BE2C (cell line): ENCODE results near the gene CAB39.

Source experiments
- DNase-seq: peaks from one replicate; pipeline ENCODE4 v3.0.0-alpha.2; 2020
- H3K27me3 ChIP-seq: fragments of 250-450 bp; sonication (Bioruptor Pico); 2 replicates; pipeline ENCODE4 v1.5.1; 2020; ENCODE audit warnings: mild to moderate bottlenecking
- H3K36me3 ChIP-seq: fragments of 250-450 bp; sonication (Bioruptor Pico); 2 replicates; pipeline ENCODE4 v1.5.1; 2020; ENCODE audit warnings: mild to moderate bottlenecking
- H3K4me1 ChIP-seq: fragments of 250-450 bp; sonication (Bioruptor Pico); 2 replicates; pipeline ENCODE4 v1.5.1; 2020
- H3K4me3 ChIP-seq: 2 replicates; pipeline ENCODE4 v1.5.1; 2011; ENCODE audit warnings: low read depth, low read length
- H3K9me3 ChIP-seq: fragments of 250-450 bp; sonication (Bioruptor Pico); 2 replicates; pipeline ENCODE4 v1.5.1; 2020
- CTCF ChIP-seq: IDR thresholded peaks from 2 replicates; pipeline ENCODE4 v1.5.1; 2012; ENCODE audit warnings: mild to moderate bottlenecking, low read depth, low read length

The CAB39 gene

GRCh38 chr2:230703514-230703913, 9.1 kb upstream of the CAB39 start:
- no peak for DNase-seq
- no peaks in the 10 kb centered on the region for H3K4me1 ChIP-seq
- H3K4me3 ChIP-seq = no peak overlapping the region
- no peak for TF ChIP-seq CTCF
- no peaks in the 10 kb centered on the region for H3K9me3 ChIP-seq
- peaks cover 4% of the 10 kb centered on the region; the same call in 1 of the 2 replicates for H3K27me3 ChIP-seq
- H3K36me3 ChIP-seq = no peaks in the 10 kb centered on the region

GRCh38 chr2:230706053-230706521, 6.6 kb upstream of the CAB39 start:
- Histone ChIP-seq H3K9me3 (no peaks in the 10 kb centered on the region), H3K27me3 (no peaks in the 10 kb centered on the region), H3K4me1 (no peaks in the 10 kb centered on the region), H3K4me3 (no peak overlapping the region), H3K36me3 (no peaks in the 10 kb centered on the region)
- TF ChIP-seq CTCF = no peak
- no peak for DNase-seq

DNA sequence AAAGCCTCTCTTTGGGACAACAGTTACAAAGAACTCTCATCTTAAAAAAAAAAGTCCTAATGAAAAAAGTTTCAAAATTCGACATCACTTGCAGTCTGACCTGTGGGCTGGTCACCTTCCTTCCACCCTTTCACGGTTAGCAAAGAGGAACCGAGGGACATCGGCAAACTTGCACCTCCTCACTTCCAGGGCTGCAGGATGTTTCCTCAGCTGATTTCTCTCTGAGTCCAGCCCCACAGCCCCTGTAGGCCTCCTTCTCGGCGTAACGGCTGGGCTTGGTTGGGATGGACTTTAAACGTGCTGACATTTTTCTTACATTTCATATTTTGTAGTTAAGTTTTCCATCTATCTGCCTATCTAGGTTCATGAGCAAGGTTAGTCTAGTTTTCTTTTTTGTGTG, 5.7 kb upstream of the CAB39 start:
- Histone ChIP-seq H3K36me3 (no peaks in the 10 kb centered on the region), H3K27me3 (no peaks in the 10 kb centered on the region), H3K9me3 (no peaks in the 10 kb centered on the region), H3K4me1 (no peaks in the 10 kb centered on the region), H3K4me3 (no peak overlapping the region)
- no peak for TF ChIP-seq CTCF
- no peak for DNase-seq

DNA sequence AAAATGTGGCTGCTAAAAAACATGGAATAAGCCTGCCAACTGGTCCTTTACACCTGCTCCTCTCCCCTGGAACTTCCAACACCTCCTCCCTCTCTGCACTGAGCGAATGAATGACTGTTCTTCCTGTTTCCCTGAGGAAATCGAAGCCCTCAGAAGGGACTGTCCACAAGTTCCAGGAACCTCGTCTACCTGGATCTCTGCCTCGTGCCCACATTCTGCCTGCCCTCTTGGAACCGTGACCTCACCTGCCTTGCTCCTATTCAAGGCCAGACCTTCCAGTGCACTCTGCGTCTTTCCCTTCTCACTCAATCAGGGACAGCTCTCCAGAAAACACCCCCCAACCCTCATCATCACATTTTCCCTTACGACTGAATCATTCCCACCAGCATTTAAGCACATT, 4.4 kb upstream of the CAB39 start:
- Histone ChIP-seq H3K9me3 (no peaks in the 10 kb centered on the region), H3K4me1 (no peaks in the 10 kb centered on the region), H3K27me3 (no peaks in the 10 kb centered on the region), H3K36me3 (no peaks in the 10 kb centered on the region; the same call in 1 of the 2 replicates), H3K4me3 (no peak overlapping the region)
- no peak for DNase-seq
- no peak for TF ChIP-seq CTCF

DNA sequence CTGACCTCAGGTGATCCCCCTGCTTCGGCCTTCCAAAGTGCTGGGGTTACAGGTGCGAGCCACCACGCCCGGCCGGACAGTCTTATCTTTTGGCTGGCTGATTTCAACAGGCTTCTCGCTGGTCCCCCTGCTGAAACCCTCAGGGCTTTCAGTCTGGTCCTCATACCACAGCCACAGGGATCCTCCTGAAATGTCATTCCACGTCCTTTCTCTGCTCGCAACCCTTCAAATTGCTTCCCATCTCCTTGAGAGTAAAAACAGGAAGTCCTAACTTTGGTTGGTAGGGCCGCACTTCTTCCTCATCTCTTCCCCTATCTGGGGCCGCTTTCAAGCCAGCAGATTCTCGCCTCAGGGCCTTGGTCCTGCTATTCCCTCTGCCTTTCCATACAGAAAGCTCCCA, 1.4 kb upstream of the CAB39 start:
- Histone ChIP-seq H3K36me3 (no peaks in the 10 kb centered on the region; the same call in 1 of the 2 replicates), H3K4me1 (no peaks in the 10 kb centered on the region), H3K4me3 (no peak overlapping the region), H3K27me3 (no peaks in the 10 kb centered on the region), H3K9me3 (no peaks in the 10 kb centered on the region)
- no peak for TF ChIP-seq CTCF
- DNase-seq = no peak

DNA sequence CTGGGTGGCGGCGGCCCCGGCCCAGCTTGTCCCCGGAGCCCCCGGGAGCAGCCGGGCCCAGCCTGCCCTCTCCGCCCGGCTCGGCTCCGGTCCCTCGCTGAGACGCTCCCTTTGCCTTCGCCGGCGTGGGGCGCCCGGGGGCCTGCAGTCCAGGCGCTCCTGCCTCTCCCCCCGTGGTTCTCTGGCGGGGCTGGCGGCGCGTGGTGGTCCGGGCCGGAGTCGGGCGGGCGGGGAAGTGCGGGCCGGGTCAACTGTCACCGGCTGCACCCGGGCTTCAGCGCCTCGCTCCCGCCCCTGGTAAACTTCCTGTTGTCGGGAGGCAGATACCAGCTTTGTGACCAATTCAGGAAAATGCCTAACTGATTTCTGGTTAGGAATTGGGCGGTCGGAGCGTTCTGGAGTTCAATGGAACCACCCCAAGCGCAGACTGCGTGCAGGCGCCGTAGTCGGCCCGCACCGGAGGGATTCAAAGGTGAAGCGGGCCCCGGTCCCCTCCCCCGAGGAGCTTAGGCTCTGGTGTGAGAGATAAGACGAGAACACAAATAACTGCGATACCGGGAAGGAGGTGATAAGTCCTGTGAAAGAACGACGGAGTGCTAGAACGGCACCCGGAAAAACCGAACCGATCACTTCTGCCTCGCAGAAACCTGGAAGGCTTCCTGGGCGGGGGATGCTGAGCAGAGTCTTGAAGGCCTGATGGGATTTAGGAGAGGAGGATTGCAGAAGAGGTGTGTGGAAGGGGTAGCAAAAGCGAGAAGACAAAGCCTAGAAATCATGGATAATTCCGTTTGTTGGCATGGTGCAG, 891 bp downstream of the CAB39 start:
- TF ChIP-seq CTCF = no peak
- Histone ChIP-seq H3K36me3 (no peaks in the 10 kb centered on the region; the same call in 1 of the 2 replicates), H3K4me3 (peak overlapping the region; percentile 97), H3K9me3 (no peaks in the 10 kb centered on the region), H3K27me3 (no peaks in the 10 kb centered on the region), H3K4me1 (no peaks in the 10 kb centered on the region)
- peak; percentile 39 for DNase-seq
